ENCODE data around the gene HNRNPCL4.
"Not testable (repeated sequence)": the region's sequence is repeated elsewhere in the genome, so short reads cannot be mapped to it uniquely, and the experiment has no call there.

The HNRNPCL4 gene

DNA sequence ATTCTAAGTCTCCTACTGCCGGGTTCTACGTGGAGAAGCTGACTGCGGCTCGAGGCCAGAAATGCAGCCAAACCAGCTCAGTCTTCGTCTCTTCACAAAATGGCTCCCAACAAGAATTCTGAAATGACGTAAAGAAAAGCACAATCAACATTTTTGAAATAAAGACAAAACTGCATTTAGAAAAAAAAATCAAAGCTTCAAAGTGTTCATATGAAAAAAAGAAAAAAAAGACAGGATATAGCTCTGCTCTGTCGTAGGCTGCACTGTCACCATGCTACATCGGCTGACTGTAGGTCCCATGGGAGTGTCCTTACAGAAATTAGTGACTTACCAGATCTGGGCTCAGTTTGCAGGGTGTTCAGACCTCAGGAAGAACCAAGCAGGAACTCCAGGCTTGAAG, at the start of gene HNRNPCL4:
Gene HNRNPCL4, minus strand, starts transcription at position 101 of the 400 bp plus-strand sequence. CDS start 164 bp downstream, outside the sequence.
- not testable (repeated sequence) for DNase-seq (ENCODE audit: low read depth); H3K4me3 ChIP-seq (ENCODE audit: control insufficient read depth, low read depth, low read length)

DNA sequence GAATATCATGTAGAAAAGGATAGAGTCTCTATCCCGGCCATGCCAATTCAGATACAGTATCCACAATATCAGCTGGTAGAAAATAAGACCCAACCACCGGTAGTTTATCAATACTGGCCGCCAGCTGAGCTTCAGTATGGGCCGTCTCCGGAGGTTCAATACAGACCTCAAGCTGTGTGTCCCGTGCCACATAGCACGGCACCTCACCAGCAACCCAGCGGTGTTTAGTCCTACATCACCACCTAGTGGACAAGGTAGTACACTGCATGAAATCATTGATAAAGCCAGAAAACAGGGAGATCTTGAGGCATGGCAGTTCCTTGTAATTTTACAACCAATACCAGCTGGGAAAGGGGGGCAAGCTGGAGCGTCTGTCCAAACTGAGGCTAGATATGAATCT, 43.3 kb upstream of the HNRNPCL4 start:
- not testable (repeated sequence) for DNase-seq (ENCODE audit: low read depth); H3K4me3 ChIP-seq (ENCODE audit: control insufficient read depth, low read depth, low read length)

DNA sequence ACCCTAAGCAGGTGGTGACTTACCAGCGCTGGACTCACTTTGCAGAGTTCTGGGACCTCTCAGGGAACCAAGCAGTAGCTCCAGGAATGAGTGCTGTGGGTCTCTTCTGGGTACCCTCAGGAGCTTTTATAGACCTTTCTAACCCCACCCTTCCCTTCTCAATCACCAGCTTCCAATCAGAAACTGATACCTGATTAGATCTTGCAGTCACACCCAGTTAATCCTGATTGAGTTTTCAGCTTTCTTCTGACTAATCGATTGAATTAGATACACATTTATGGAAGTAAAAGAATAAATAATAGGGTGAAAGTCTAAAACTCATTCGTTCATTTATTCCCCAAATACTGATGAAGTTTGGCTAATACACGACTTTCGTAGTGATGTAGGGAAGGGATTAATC, 35.9 kb upstream of the HNRNPCL4 start, which contains the start of gene PRAMEF13:
Gene PRAMEF13, minus strand, starts transcription at position 101 of the 400 bp plus-strand sequence. CDS start 1,820 bp downstream, outside the sequence.
- DNase-seq (ENCODE audit: low read depth); H3K4me3 ChIP-seq (ENCODE audit: control insufficient read depth, low read depth, low read length): not testable (repeated sequence)

DNA sequence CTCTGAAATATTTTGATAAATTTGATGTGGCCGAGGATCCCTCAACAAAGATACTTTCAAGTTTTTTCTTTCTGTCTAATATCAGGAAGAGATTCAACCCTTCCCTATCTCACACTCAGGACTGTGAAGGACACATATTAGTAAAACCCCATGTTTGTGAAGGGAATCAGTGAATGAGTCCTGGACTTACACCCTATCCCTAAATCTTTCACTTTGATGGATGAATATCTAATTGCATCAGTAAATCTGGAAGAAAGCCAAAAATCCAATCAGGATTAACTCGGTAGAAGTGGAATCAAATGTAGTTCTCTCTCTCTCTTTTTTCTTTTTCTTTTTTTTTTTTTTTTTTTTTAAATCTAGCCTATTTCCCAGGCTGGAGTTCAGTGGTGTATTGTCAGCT, 6.1 kb upstream of the HNRNPCL4 start, which contains the start of gene PRAMEF9:
Gene PRAMEF9, plus strand, starts transcription at position 301 of the 400 bp plus-strand sequence. CDS start 3,433 bp downstream, outside the sequence.
- H3K4me3 ChIP-seq (ENCODE audit: control insufficient read depth, low read depth, low read length); DNase-seq (ENCODE audit: low read depth): not testable (repeated sequence)

DNA sequence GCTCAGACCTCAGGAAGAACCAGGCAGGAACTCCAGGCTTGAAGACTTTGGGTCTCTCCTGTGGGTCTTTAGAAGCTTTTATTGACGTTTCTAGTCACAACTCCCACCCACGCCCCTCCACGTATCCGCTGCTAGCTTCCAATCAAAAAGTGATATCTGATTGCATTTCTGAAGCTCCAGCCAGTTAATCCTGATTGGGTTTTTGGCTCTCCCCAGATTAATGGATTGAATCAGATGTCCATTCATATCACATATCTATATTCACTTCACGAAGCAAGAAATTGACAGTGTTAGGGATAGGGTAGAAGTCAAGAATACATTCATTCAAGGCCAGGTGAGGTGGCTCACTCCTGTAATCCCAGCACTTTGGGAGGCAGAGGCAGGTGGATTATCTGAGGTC, 9.5 kb downstream of the HNRNPCL4 start, which contains the start of gene PRAMEF26:
Gene PRAMEF26, minus strand, starts transcription at position 101 of the 400 bp plus-strand sequence. CDS start 2,914 bp downstream, outside the sequence.
- not testable (repeated sequence) for DNase-seq (ENCODE audit: low read depth); H3K4me3 ChIP-seq (ENCODE audit: control insufficient read depth, low read depth, low read length)

DNA sequence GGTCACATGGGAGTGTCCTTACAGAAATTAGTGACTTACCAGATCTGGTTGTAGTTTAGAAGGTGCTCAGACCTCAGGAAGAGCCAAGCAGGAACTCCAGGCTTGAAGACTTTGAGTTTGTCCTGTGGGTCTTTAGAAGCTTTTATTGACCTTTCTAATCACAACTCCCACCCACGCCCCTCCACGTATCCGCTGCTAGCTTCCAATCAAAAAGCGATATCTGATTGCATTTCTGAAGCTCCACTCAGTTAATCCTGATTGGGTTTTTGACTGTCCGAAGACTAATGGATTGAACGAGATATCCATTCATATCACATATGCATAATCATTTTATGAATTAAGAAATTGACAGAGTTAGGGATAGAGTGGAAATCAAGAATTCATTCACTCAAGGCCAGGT, 48.7 kb downstream of the HNRNPCL4 start, which contains the start of gene HNRNPCL2:
Gene HNRNPCL2, minus strand, starts transcription at position 101 of the 400 bp plus-strand sequence. CDS start 454 bp downstream, outside the sequence.
- DNase-seq (ENCODE audit: low read depth); H3K4me3 ChIP-seq (ENCODE audit: control insufficient read depth, low read depth, low read length): not testable (repeated sequence)
